Neutrophil (primary cell): Measurements from ENCODE around the gene EPB41L4A.

ENCODE experiments used
- H3K27ac ChIP-seq: fragments of 200-600 bp; sonication (generic); 2 replicates; pipeline ENCODE4 v1.5.1; 2016; ENCODE audit warnings: mild to moderate bottlenecking, moderate library complexity
- H3K27me3 ChIP-seq: fragments of 200-600 bp; sonication (generic); 2 replicates; pipeline ENCODE4 v1.6.0; 2016; ENCODE audit warnings: mild to moderate bottlenecking
- H3K36me3 ChIP-seq: fragments of 200-600 bp; sonication (generic); 2 replicates; pipeline ENCODE4 v1.5.1; 2017
- H3K4me1 ChIP-seq, 2 experiments: fragments of 200-600 bp in 1 of 2; sonication (generic) in 1 of 2; 1 replicate in 1 of 2; 2 replicates in 1 of 2; pipeline versions ENCODE4 v1.5.1 to v1.6.1; 2013 to 2016; ENCODE audit warnings: low read depth in 1 of 2, low read length in 1 of 2, mild to moderate bottlenecking in 1 of 2, moderate library complexity in 1 of 2; ENCODE audit not compliant: control insufficient read depth in 1 of 2, insufficient read depth in 1 of 2
- H3K4me3 ChIP-seq, 2 experiments: fragments of 200-600 bp in 1 of 2; sonication (generic) in 1 of 2; 1 replicate in 1 of 2; 2 replicates in 1 of 2; pipeline ENCODE4 v1.5.1; 2013 to 2016; ENCODE audit warnings: low read depth in 1 of 2, low read length in 1 of 2, mild to moderate bottlenecking in 1 of 2, moderate library complexity in 1 of 2
- H3K9me3 ChIP-seq: fragments of 200-600 bp; sonication (generic); 2 replicates; pipeline ENCODE4 v1.5.1; 2016
- CTCF ChIP-seq: fragments of 200-600 bp; sonication (generic); IDR thresholded peaks from 2 replicates; pipeline ENCODE4 v1.5.1; 2016; ENCODE audit warnings: antibody characterized with exemption

EPB41L4A gene

DNA sequence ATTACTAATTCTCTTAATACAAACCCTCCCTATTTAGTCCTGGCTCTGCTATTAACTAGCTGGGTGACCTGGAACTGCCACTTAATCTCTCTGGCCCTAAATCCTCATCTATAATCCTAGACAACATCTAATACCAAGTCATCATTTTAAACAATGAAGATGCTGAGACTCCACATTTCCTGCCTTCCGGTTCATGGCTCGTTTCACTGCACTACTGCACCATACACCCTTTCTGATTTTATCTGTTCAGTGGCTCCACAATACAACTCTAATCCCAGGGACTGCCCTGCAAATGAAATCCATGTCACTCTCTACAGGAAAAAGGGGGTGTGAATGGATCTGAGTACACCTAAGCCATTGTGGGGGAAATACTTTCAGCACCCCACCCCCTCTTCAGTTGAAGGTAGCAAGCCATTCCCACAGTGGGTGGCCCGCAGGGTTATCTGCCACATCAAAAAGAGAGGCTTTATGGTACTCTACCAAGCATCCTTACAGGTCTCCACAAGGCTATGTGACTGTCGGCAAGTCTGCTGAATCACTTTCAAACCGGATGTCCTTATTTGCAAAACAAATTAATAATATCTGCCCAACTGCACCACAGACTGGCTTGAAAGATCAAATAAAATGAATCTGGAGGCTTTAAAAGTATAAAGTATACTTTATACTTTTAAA lies 89.5 kb downstream of the EPB41L4A start:
- TF ChIP-seq CTCF, result no peak
- Histone ChIP-seq H3K4me1 (no peaks in the 10 kb centered on the region), H3K36me3 (no peaks in the 10 kb centered on the region), H3K27ac (no peak overlapping the region), H3K4me3 (no peak overlapping the region), H3K9me3 (no peaks in the 10 kb centered on the region), H3K27me3 (peaks cover 9% of the 10 kb centered on the region)

DNA sequence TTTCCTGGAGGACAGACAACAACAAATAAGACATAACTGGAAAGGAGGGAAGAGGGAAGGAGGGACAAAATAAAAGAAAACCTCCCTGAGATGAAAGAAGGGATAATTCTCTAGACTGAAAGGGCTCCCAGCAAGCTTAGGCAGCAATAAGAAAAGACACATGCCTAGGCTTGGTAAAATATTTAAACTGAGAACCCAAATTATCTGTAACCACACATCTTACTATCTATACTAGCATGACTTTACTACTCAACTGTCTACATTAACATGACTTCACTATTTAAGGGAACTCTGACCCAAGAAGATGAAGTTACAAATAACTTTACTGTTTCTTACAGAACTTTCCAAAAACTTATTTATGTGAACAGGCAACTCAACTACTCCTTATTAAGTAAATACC lies 95.9 kb downstream of the EPB41L4A start:
- TF ChIP-seq CTCF, result no peak
- H3K4me3 ChIP-seq, result no peak overlapping the region
- H3K9me3 ChIP-seq, result no peaks in the 10 kb centered on the region
- H3K36me3 ChIP-seq, result no peaks in the 10 kb centered on the region
- H3K27ac ChIP-seq, result no peak overlapping the region
- no peaks in the 10 kb centered on the region for H3K4me1 ChIP-seq
- no peaks in the 10 kb centered on the region for H3K27me3 ChIP-seq

DNA sequence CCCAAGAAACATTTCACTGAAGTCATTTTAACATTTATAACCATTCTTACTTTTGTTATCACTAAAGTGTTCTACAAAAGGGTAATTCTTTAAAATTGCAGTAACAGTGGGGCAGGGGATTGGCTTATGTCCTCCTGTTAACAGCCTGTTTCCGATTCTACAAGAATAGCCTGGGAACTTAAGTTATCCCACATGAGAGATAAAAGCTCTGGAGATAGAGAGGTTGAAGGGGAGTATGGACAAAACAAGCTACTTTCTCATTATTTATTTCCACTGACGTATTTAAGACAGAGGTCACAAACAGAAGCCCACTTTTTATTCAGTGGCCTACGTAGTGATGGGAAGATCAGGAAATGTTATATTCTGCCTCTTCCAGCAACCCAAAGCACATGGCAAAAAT lies 98.7 kb downstream of the EPB41L4A start:
- no peak overlapping the region for H3K4me3 ChIP-seq
- H3K27ac ChIP-seq, result no peak overlapping the region
- no peaks in the 10 kb centered on the region for H3K4me1 ChIP-seq
- no peaks in the 10 kb centered on the region for H3K36me3 ChIP-seq
- H3K27me3 ChIP-seq, result no peaks in the 10 kb centered on the region
- no peak for TF ChIP-seq CTCF
- no peaks in the 10 kb centered on the region for H3K9me3 ChIP-seq

DNA sequence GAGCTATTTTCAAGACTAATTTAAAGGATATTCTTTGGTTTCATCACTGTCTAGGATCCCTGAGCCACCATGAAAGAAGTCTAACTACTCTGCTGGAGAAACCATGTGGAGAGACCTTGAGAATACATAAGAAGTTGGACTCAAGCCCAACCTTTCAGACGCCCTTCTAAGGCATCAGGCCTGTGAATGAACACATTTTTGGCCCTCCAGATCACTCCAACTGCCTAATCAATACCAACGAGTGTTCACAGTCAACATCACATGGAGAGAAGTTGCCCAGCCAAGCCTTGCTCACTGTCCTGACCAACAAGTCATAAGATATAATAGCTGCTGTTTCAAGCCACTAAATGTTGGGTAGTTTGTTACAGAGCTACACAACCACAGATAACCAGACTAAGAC lies 100.7 kb downstream of the EPB41L4A start:
- no peak for TF ChIP-seq CTCF
- H3K4me3 ChIP-seq, result no peak overlapping the region

GRCh38 chr5:112317866-112318265 lies 101.2 kb downstream of the EPB41L4A start:
- H3K4me1 ChIP-seq, result no peaks in the 10 kb centered on the region
- no peak overlapping the region for H3K4me3 ChIP-seq
- no peak overlapping the region for H3K27ac ChIP-seq
- TF ChIP-seq CTCF, result no peak
- H3K9me3 ChIP-seq, result no peaks in the 10 kb centered on the region
- no peaks in the 10 kb centered on the region for H3K27me3 ChIP-seq
- H3K36me3 ChIP-seq, result no peaks in the 10 kb centered on the region

More for the DNA sequence above, 100.7 kb downstream of the EPB41L4A start:
- no peak overlapping the region for H3K27ac ChIP-seq
- no peaks in the 10 kb centered on the region for H3K9me3 ChIP-seq
- no peaks in the 10 kb centered on the region for H3K4me1 ChIP-seq
- H3K27me3 ChIP-seq, result no peaks in the 10 kb centered on the region
- no peaks in the 10 kb centered on the region for H3K36me3 ChIP-seq

DNA sequence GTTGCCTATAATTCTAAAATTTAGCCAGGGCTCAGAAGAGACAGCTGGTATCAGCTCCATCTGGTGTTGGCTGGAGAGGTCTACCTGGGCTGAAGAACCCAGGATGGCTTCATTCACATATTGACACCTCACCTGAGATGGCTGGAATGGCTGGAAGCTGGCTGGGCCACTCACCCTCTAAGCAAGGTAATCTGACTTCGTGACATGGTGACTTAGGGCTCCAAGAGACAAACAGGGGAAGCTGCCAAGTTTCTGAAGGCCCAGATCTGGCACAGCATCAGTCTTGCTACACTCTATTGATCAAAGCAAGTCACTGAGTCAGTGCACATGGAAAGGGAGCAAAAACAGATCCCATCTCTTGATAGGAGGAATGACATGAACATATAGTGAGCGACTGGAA lies 102.3 kb downstream of the EPB41L4A start:
- Histone ChIP-seq H3K36me3 (no peaks in the 10 kb centered on the region), H3K4me3 (no peak overlapping the region), H3K4me1 (no peaks in the 10 kb centered on the region), H3K27me3 (no peaks in the 10 kb centered on the region), H3K27ac (no peak overlapping the region), H3K9me3 (no peaks in the 10 kb centered on the region)
- TF ChIP-seq CTCF, result no peak
